Rectal smooth muscle tissue (tissue), 1 donor: ENCODE data around the gene CTRL.
A peak's percentile ranks its signal among the peaks of the same experiment; 100 is the strongest.

Source experiments
- H3K27ac ChIP-seq: one replicate; pipeline ENCODE4 v1.7.0; 2013; ENCODE audit warnings: low read depth, low read length, inconsistent platforms
- H3K27me3 ChIP-seq: one replicate; pipeline ENCODE4 v1.7.0; 2013; ENCODE audit warnings: low read length; ENCODE audit not compliant: control insufficient read depth, insufficient read depth
- H3K36me3 ChIP-seq: one replicate; pipeline ENCODE4 v1.7.0; 2013; ENCODE audit warnings: low read length; ENCODE audit not compliant: control insufficient read depth, insufficient read depth
- H3K4me1 ChIP-seq: one replicate; pipeline ENCODE4 v1.7.0; 2013; ENCODE audit warnings: low read length; ENCODE audit not compliant: control insufficient read depth, insufficient read depth
- H3K4me3 ChIP-seq: one replicate; pipeline ENCODE4 v1.7.0; 2013; ENCODE audit warnings: low read length
- H3K9ac ChIP-seq: one replicate; pipeline ENCODE4 v1.7.0; 2013; ENCODE audit warnings: low read length

CTRL gene

GRCh38 chr16:67902831-67903230, 28.8 kb downstream of the CTRL start:
- H3K36me3 ChIP-seq, result no peaks in the 10 kb centered on the region
- no peak overlapping the region for H3K9ac ChIP-seq
- H3K4me1 ChIP-seq, result no peaks in the 10 kb centered on the region
- H3K4me3 ChIP-seq, result no peak overlapping the region
- H3K27ac ChIP-seq, result no peak overlapping the region
- H3K27me3 ChIP-seq, result no peaks in the 10 kb centered on the region

GRCh38 chr16:67901734-67902133, 29.9 kb downstream of the CTRL start:
- Histone ChIP-seq H3K9ac (no peak overlapping the region), H3K4me1 (no peaks in the 10 kb centered on the region), H3K36me3 (no peaks in the 10 kb centered on the region), H3K27ac (no peak overlapping the region), H3K27me3 (no peaks in the 10 kb centered on the region), H3K4me3 (no peak overlapping the region)

GRCh38 chr16:67897231-67897630, 34.4 kb downstream of the CTRL start:
- H3K27ac ChIP-seq, result no peak overlapping the region
- H3K27me3 ChIP-seq, result no peaks in the 10 kb centered on the region
- H3K4me1 ChIP-seq, result peaks cover 11% of the 10 kb centered on the region
- no peak overlapping the region for H3K4me3 ChIP-seq
- H3K9ac ChIP-seq, result no peak overlapping the region
- H3K36me3 ChIP-seq, result no peaks in the 10 kb centered on the region

GRCh38 chr16:67893743-67894399, 37.8 kb downstream of the CTRL start:
- Histone ChIP-seq H3K27ac (peak overlapping the region; percentile 88), H3K36me3 (no peaks in the 10 kb centered on the region), H3K9ac (peak overlapping the region; percentile 36), H3K27me3 (no peaks in the 10 kb centered on the region), H3K4me3 (peak overlapping the region; percentile 81), H3K4me1 (peaks cover 11% of the 10 kb centered on the region)

GRCh38 chr16:67892899-67893742, 38.5 kb downstream of the CTRL start, which contains the start of gene PSKH1:
Gene PSKH1, plus strand, starts transcription at chr16:67893254. Its CDS starts 15,496 bp downstream, at chr16:67908750.
- Histone ChIP-seq H3K36me3 (no peaks in the 10 kb centered on the region), H3K4me1 (peaks cover 11% of the 10 kb centered on the region), H3K27me3 (no peaks in the 10 kb centered on the region), H3K27ac (peak within 1 kb of the TSS; percentile 88), H3K4me3 (peak within 1 kb of the TSS; percentile 81), H3K9ac (peak within 1 kb of the TSS; percentile 36)

- no peak overlapping the region for H3K27ac ChIP-seq
- peaks cover 11% of the 10 kb centered on the region for H3K4me1 ChIP-seq
- no peak overlapping the region for H3K9ac ChIP-seq
- peak overlapping the region; percentile 53 for H3K4me3 ChIP-seq
- H3K36me3 ChIP-seq, result no peaks in the 10 kb centered on the region
- no peaks in the 10 kb centered on the region for H3K27me3 ChIP-seq
Measured at GRCh38 chr16:67892375-67892774, 39.3 kb downstream of the CTRL start.

GRCh38 chr16:67888331-67888730, 43.3 kb downstream of the CTRL start:
- no peaks in the 10 kb centered on the region for H3K27me3 ChIP-seq
- H3K27ac ChIP-seq, result no peak overlapping the region
- no peak overlapping the region for H3K4me3 ChIP-seq
- peaks cover 5% of the 10 kb centered on the region for H3K4me1 ChIP-seq
- H3K36me3 ChIP-seq, result peaks cover 8% of the 10 kb centered on the region
- no peak overlapping the region for H3K9ac ChIP-seq

- Histone ChIP-seq H3K27me3 (no peaks in the 10 kb centered on the region), H3K4me3 (no peak overlapping the region), H3K4me1 (peaks cover 3% of the 10 kb centered on the region), H3K36me3 (peaks cover 27% of the 10 kb centered on the region), H3K27ac (no peak overlapping the region), H3K9ac (no peak overlapping the region)
Measured at GRCh38 chr16:67886387-67886786, 45.3 kb downstream of the CTRL start.

- Histone ChIP-seq H3K27me3 (no peaks in the 10 kb centered on the region), H3K9ac (no peak overlapping the region), H3K4me1 (peaks cover 3% of the 10 kb centered on the region), H3K27ac (no peak overlapping the region), H3K4me3 (no peak overlapping the region), H3K36me3 (peaks cover 31% of the 10 kb centered on the region)
Measured at GRCh38 chr16:67885976-67886375, 45.7 kb downstream of the CTRL start.

GRCh38 chr16:67885545-67885944, 46.1 kb downstream of the CTRL start:
- peaks cover 36% of the 10 kb centered on the region for H3K36me3 ChIP-seq
- H3K27me3 ChIP-seq, result no peaks in the 10 kb centered on the region
- H3K27ac ChIP-seq, result no peak overlapping the region
- peaks cover 3% of the 10 kb centered on the region for H3K4me1 ChIP-seq
- no peak overlapping the region for H3K4me3 ChIP-seq
- H3K9ac ChIP-seq, result no peak overlapping the region

GRCh38 chr16:67884684-67885083, 47.0 kb downstream of the CTRL start, which contains the start of gene NRN1L:
Gene NRN1L, plus strand, starts transcription at chr16:67884885. Its CDS starts 19 bp downstream, at chr16:67884904.
- Histone ChIP-seq H3K27ac (peak within 1 kb of the TSS; percentile 34), H3K27me3 (no peaks in the 10 kb centered on the region), H3K9ac (no peak within 1 kb of the TSS), H3K36me3 (peaks cover 44% of the 10 kb centered on the region), H3K4me1 (peaks cover 3% of the 10 kb centered on the region), H3K4me3 (no peak within 1 kb of the TSS)

GRCh38 chr16:67883872-67884261, 47.8 kb downstream of the CTRL start:
- peaks cover 3% of the 10 kb centered on the region for H3K4me1 ChIP-seq
- H3K36me3 ChIP-seq, result peaks cover 51% of the 10 kb centered on the region
- H3K27me3 ChIP-seq, result no peaks in the 10 kb centered on the region
- H3K27ac ChIP-seq, result no peak overlapping the region
- no peak overlapping the region for H3K4me3 ChIP-seq
- H3K9ac ChIP-seq, result no peak overlapping the region
